Astrocyte (in vitro differentiated cells and primary cell): ENCODE results near the gene RIMS4.

Experiments used
- EZH2 ChIP-seq: IDR thresholded peaks from 2 replicates; pipeline ENCODE4 v1.6.1; 2012; ENCODE audit warnings: mild to moderate bottlenecking, low read length, inconsistent platforms; ENCODE audit not compliant: insufficient read depth
- TF ChIP-seq, protein P1 (sequence below): IDR thresholded peaks from 2 replicates; pipeline ENCODE4 v1.5.1; 2011; ENCODE audit warnings: low read depth, mild to moderate bottlenecking, inconsistent platforms, low read length, moderate library complexity; ENCODE audit not compliant: insufficient read depth

DNA sequence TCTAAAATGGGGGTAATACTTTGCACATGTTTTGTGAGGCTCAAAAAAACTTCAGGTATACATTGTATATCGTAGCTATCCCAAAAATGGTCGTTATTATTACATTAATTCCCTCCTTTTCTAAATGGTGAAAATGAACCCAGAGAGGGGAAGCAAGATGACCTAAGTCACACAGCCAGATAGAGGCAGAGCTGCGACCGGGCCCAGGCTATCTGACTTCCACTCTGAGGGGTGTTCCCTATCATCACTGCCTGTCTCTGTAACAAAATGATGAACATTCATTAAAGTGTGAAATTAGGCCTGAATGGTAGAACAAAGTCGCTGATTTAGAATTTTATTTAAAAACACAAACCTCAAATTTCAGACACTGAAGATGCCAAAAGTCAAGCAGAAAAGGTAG, 29.1 kb upstream of the RIMS4 start:
- TF ChIP-seq, protein P1, sequence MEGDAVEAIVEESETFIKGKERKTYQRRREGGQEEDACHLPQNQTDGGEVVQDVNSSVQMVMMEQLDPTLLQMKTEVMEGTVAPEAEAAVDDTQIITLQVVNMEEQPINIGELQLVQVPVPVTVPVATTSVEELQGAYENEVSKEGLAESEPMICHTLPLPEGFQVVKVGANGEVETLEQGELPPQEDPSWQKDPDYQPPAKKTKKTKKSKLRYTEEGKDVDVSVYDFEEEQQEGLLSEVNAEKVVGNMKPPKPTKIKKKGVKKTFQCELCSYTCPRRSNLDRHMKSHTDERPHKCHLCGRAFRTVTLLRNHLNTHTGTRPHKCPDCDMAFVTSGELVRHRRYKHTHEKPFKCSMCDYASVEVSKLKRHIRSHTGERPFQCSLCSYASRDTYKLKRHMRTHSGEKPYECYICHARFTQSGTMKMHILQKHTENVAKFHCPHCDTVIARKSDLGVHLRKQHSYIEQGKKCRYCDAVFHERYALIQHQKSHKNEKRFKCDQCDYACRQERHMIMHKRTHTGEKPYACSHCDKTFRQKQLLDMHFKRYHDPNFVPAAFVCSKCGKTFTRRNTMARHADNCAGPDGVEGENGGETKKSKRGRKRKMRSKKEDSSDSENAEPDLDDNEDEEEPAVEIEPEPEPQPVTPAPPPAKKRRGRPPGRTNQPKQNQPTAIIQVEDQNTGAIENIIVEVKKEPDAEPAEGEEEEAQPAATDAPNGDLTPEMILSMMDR: no peak
- TF ChIP-seq EZH2: no peak
